Nephron progenitor cell (in vitro differentiated cells): ENCODE data around the gene SRGN.

Source experiments
- DNase-seq: peaks from one replicate; pipeline ENCODE4 v3.0.0; 2021
- H3K27ac Mint-ChIP-seq: 2 replicates; pipeline ENCODE4 v1.8.0; 2021; ENCODE audit warnings: mild to moderate bottlenecking, moderate library complexity, mixed read lengths
- H3K27me3 Mint-ChIP-seq: 2 replicates; pipeline ENCODE4 v1.8.0; 2021; ENCODE audit warnings: mild to moderate bottlenecking, low read depth, mixed read lengths; ENCODE audit not compliant: poor library complexity
- H3K36me3 Mint-ChIP-seq: 2 replicates; pipeline ENCODE4 v1.8.0; 2021; ENCODE audit warnings: low read depth, mixed read lengths
- H3K4me1 Mint-ChIP-seq: 2 replicates; pipeline ENCODE4 v1.8.0; 2021; ENCODE audit warnings: mixed read lengths
- H3K4me3 Mint-ChIP-seq: 2 replicates; pipeline ENCODE4 v1.8.0; 2021; ENCODE audit warnings: mild to moderate bottlenecking, moderate library complexity, mixed read lengths
- H3K9me3 Mint-ChIP-seq: 2 replicates; pipeline ENCODE4 v1.8.0; 2021; ENCODE audit warnings: mild to moderate bottlenecking, moderate library complexity, mixed read lengths
- TF ChIP-seq, protein P1 (sequence below): fragments of 200-600 bp; sonication (generic); IDR thresholded peaks from 2 replicates; pipeline ENCODE4 v1.5.0; 2021; ENCODE audit warnings: antibody characterized with exemption

SRGN gene

DNA sequence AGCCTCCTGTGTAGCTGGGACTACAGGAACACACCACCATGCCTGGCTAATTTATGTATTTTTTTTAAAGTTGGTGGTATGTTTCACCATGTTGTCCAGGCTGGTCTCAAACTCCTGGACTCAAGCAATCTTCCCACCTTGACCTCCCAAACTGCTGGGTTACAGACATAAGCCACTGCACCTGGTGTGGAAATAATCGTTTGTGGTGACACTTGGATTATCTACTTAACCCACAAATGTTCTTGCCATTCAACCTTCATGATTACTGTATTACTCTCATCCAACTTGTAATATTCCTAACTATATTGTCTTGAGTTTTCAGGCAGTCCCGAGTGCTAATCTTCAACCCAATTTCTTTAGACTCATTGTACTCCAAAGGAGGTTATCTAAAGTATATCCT, 9.6 kb upstream of the SRGN start:
- Mint-ChIP-seq H3K9me3 (no peaks in the 10 kb centered on the region), H3K4me1 (no peaks in the 10 kb centered on the region), H3K27me3 (peaks cover 17% of the 10 kb centered on the region), H3K27ac (no peak overlapping the region), H3K36me3 (no peaks in the 10 kb centered on the region), H3K4me3 (no peak overlapping the region)
- DNase-seq: no peak
- TF ChIP-seq, protein P1, sequence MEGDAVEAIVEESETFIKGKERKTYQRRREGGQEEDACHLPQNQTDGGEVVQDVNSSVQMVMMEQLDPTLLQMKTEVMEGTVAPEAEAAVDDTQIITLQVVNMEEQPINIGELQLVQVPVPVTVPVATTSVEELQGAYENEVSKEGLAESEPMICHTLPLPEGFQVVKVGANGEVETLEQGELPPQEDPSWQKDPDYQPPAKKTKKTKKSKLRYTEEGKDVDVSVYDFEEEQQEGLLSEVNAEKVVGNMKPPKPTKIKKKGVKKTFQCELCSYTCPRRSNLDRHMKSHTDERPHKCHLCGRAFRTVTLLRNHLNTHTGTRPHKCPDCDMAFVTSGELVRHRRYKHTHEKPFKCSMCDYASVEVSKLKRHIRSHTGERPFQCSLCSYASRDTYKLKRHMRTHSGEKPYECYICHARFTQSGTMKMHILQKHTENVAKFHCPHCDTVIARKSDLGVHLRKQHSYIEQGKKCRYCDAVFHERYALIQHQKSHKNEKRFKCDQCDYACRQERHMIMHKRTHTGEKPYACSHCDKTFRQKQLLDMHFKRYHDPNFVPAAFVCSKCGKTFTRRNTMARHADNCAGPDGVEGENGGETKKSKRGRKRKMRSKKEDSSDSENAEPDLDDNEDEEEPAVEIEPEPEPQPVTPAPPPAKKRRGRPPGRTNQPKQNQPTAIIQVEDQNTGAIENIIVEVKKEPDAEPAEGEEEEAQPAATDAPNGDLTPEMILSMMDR: no peak

DNA sequence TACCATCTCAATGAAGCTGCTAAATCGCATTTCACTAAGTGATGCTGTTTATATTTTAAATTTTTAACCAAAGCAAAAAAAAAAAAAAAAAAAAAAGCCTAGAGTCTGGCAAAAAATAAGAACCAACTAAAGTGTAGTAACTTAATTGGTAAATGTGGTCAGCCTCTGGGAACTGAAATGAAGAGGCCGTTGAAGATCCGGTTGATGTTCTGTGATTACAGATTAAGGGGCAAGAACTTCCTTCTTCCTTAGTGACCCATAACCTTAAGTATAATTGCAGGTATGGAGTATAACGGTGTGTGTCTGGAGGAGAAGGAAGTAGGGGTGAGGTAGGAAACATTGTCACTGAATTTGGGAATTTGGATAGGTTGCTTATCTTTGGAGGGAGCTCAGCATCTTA, 7.7 kb upstream of the SRGN start:
- H3K4me3 Mint-ChIP-seq: no peak overlapping the region
- H3K4me1 Mint-ChIP-seq: peaks cover under 1% of the 10 kb centered on the region
- H3K9me3 Mint-ChIP-seq: no peaks in the 10 kb centered on the region
- TF ChIP-seq, protein P1: no peak
- H3K27me3 Mint-ChIP-seq: peaks cover 21% of the 10 kb centered on the region
- no peak for DNase-seq
- H3K27ac Mint-ChIP-seq: no peak overlapping the region
- no peaks in the 10 kb centered on the region for H3K36me3 Mint-ChIP-seq

DNA sequence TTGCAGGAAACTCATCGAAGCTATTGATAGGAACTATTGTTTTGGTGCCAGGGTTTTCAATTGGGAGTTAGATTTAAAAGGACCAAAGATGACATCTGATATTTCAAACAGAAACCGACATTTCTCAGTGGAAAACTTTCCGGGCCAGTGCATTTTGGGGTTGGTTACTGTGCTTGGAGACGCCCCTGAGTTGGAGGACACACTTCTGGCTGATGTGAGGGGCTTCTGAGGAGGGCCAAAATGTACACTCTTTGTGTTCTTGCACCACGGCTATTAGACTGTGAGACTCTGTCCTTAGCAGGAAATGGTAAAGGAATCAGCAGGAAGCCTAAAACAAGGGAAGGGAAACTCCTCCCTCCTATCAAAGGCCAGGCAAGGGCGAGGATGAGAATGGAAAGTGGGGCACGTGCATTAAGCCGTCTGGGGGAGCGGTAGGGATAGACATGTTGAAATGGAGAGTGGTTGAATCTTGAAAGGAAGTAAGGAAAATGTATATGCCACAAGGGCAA, 1.8 kb upstream of the SRGN start:
- H3K4me1 Mint-ChIP-seq: peaks cover 10% of the 10 kb centered on the region
- no peak for DNase-seq
- H3K27me3 Mint-ChIP-seq: peaks cover 20% of the 10 kb centered on the region
- H3K9me3 Mint-ChIP-seq: no peaks in the 10 kb centered on the region
- no peaks in the 10 kb centered on the region for H3K36me3 Mint-ChIP-seq
- TF ChIP-seq, protein P1: no peak
- no peak overlapping the region for H3K4me3 Mint-ChIP-seq
- peak overlapping the region; percentile 1 for H3K27ac Mint-ChIP-seq

DNA sequence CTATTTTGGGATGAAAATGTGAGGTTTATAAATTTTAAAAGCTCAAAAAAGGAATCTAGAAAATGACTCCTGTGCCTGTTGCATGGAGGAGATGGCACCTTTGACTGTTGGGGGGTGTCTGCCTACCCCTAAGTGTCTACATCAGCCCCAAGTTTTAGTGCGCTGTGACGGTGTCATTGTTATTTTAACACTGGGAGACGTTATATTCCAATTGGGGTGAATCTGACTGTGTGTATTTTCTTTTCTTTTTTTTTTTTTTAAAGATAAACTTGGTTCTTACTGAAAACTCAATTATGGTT, 517 bp downstream of the SRGN start:
- H3K27ac Mint-ChIP-seq: no peak overlapping the region
- H3K4me3 Mint-ChIP-seq: no peak overlapping the region
- TF ChIP-seq, protein P1: no peak
- no peaks in the 10 kb centered on the region for H3K9me3 Mint-ChIP-seq
- DNase-seq: no peak
- peaks cover 15% of the 10 kb centered on the region for H3K27me3 Mint-ChIP-seq
- H3K36me3 Mint-ChIP-seq: no peaks in the 10 kb centered on the region
- peaks cover 10% of the 10 kb centered on the region for H3K4me1 Mint-ChIP-seq

DNA sequence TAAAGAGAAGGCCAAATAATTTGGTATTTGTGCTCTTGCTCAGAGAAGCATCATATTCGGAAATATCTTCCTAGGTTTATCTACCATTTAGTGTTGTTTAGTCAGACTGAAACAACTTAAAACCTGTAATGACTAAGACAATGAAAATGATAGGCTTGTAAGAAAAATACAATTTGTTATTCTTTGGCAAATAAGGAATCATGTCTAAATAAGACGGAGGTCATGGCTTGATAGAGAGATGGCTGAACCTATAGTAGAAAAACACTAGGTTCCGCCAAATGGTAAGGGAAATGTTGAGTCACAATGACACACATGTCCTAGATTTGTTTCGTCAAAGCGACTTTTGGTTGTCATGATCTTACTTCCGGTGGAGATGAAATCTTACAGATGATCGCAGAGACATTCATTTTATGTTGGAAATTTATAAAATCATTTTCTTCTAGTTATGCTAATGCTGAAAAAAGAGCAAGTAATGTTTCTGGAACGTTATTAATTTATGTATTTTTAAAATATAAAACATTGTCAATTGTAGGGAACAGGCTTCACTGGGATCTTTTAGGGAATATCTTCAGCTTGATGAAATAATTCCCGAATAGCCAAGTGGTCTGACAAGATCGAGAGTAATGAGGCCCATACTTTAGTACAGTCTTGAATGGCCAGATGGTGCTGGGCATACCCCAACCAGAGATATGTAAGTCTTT, 1.0 kb downstream of the SRGN start:
- no peak for DNase-seq
- Mint-ChIP-seq H3K4me1 (peaks cover 10% of the 10 kb centered on the region), H3K9me3 (no peaks in the 10 kb centered on the region), H3K4me3 (no peak overlapping the region), H3K27ac (no peak overlapping the region), H3K27me3 (peaks cover 18% of the 10 kb centered on the region), H3K36me3 (no peaks in the 10 kb centered on the region)
- TF ChIP-seq, protein P1: no peak
